HUES6 (cell line): Measurements from ENCODE around the gene DOCK9.

Experiments used
- H3K27ac ChIP-seq: 2 replicates; pipeline ENCODE4 v1.7.0; 2013; ENCODE audit warnings: low read depth, mild to moderate bottlenecking, low read length, inconsistent platforms
- H3K27me3 ChIP-seq: 2 replicates; pipeline ENCODE4 v1.6.1; 2013; ENCODE audit warnings: low read length; ENCODE audit not compliant: control insufficient read depth, insufficient read depth
- H3K36me3 ChIP-seq: 2 replicates; pipeline ENCODE4 v1.6.1; 2013; ENCODE audit warnings: low read length; ENCODE audit not compliant: control insufficient read depth, insufficient read depth
- H3K4me1 ChIP-seq: 2 replicates; pipeline ENCODE4 v1.6.1; 2013; ENCODE audit warnings: low read length; ENCODE audit not compliant: control insufficient read depth, insufficient read depth
- H3K4me3 ChIP-seq: 2 replicates; pipeline ENCODE4 v1.5.1; 2013; ENCODE audit warnings: low read depth, low read length
- H3K9ac ChIP-seq: one replicate; pipeline ENCODE4 v1.6.1; 2013; ENCODE audit warnings: mild to moderate bottlenecking, low read length
- H3K9me3 ChIP-seq: 2 replicates; pipeline ENCODE4 v1.6.1; 2013; ENCODE audit warnings: low read depth, low read length; ENCODE audit not compliant: control insufficient read depth, insufficient read depth

The DOCK9 gene

GRCh38 chr13:98977568-98978265 lies at the start of gene DOCK9:
Gene DOCK9 (minus strand): TSS chr13:98978064. CDS start chr13:98977909, 155 bp downstream.
- no peaks in the 10 kb centered on the region for H3K27me3 ChIP-seq
- no peaks in the 10 kb centered on the region for H3K9me3 ChIP-seq
- no peaks in the 10 kb centered on the region for H3K36me3 ChIP-seq
- H3K27ac ChIP-seq = no peak within 1 kb of the TSS
- peaks cover 46% of the 10 kb centered on the region for H3K4me1 ChIP-seq
- H3K9ac ChIP-seq = no peak within 1 kb of the TSS
- H3K4me3 ChIP-seq = no peak within 1 kb of the TSS

GRCh38 chr13:99027260-99027659 lies 49.4 kb upstream of the DOCK9 start:
- no peak overlapping the region for H3K9ac ChIP-seq
- no peaks in the 10 kb centered on the region for H3K27me3 ChIP-seq
- H3K27ac ChIP-seq = no peak overlapping the region
- peaks cover 3% of the 10 kb centered on the region; the same call in 1 of the 2 replicates for H3K9me3 ChIP-seq
- H3K36me3 ChIP-seq = no peaks in the 10 kb centered on the region
- H3K4me3 ChIP-seq = no peak overlapping the region
- no peaks in the 10 kb centered on the region for H3K4me1 ChIP-seq

GRCh38 chr13:99022941-99023340 lies 45.1 kb upstream of the DOCK9 start:
- no peak overlapping the region for H3K9ac ChIP-seq
- H3K4me1 ChIP-seq = no peaks in the 10 kb centered on the region
- no peak overlapping the region for H3K27ac ChIP-seq
- no peak overlapping the region for H3K4me3 ChIP-seq
- no peaks in the 10 kb centered on the region for H3K9me3 ChIP-seq
- no peaks in the 10 kb centered on the region for H3K27me3 ChIP-seq
- H3K36me3 ChIP-seq = no peaks in the 10 kb centered on the region

GRCh38 chr13:99018418-99019180 lies 40.7 kb upstream of the DOCK9 start:
- Histone ChIP-seq H3K9ac (no peak overlapping the region), H3K4me1 (no peaks in the 10 kb centered on the region; the same call in 1 of the 2 replicates), H3K36me3 (no peaks in the 10 kb centered on the region), H3K4me3 (no peak overlapping the region), H3K9me3 (no peaks in the 10 kb centered on the region), H3K27me3 (no peaks in the 10 kb centered on the region), H3K27ac (no peak overlapping the region)

GRCh38 chr13:99015606-99016490 lies 38.0 kb upstream of the DOCK9 start:
- Histone ChIP-seq H3K36me3 (no peaks in the 10 kb centered on the region), H3K4me1 (no peaks in the 10 kb centered on the region; the same call in 1 of the 2 replicates), H3K4me3 (no peak overlapping the region), H3K9ac (no peak overlapping the region), H3K27me3 (no peaks in the 10 kb centered on the region), H3K9me3 (no peaks in the 10 kb centered on the region), H3K27ac (no peak overlapping the region)

GRCh38 chr13:99014522-99014921 lies 36.7 kb upstream of the DOCK9 start:
- Histone ChIP-seq H3K27me3 (no peaks in the 10 kb centered on the region), H3K4me3 (no peak overlapping the region), H3K36me3 (no peaks in the 10 kb centered on the region), H3K27ac (no peak overlapping the region), H3K9ac (no peak overlapping the region), H3K9me3 (no peaks in the 10 kb centered on the region), H3K4me1 (no peaks in the 10 kb centered on the region; the same call in 1 of the 2 replicates)

GRCh38 chr13:99013951-99014350 lies 36.1 kb upstream of the DOCK9 start:
- Histone ChIP-seq H3K27me3 (no peaks in the 10 kb centered on the region), H3K9ac (no peak overlapping the region), H3K36me3 (no peaks in the 10 kb centered on the region), H3K4me3 (no peak overlapping the region), H3K27ac (no peak overlapping the region), H3K4me1 (no peaks in the 10 kb centered on the region; the same call in 1 of the 2 replicates), H3K9me3 (no peaks in the 10 kb centered on the region)

- Histone ChIP-seq H3K9ac (no peak overlapping the region), H3K36me3 (no peaks in the 10 kb centered on the region)
These were observed 34.7 kb upstream of the DOCK9 start for GRCh38 chr13:99012539-99012938.

GRCh38 chr13:99009987-99010551 lies 32.2 kb upstream of the DOCK9 start:
- no peak overlapping the region for H3K9ac ChIP-seq
- H3K4me3 ChIP-seq = no peak overlapping the region
- H3K27me3 ChIP-seq = no peaks in the 10 kb centered on the region
- H3K4me1 ChIP-seq = no peaks in the 10 kb centered on the region; the same call in 1 of the 2 replicates
- H3K36me3 ChIP-seq = no peaks in the 10 kb centered on the region
- H3K27ac ChIP-seq = no peak overlapping the region
- no peaks in the 10 kb centered on the region for H3K9me3 ChIP-seq

More at GRCh38 chr13:99012539-99012938, 34.7 kb upstream of the DOCK9 start:
- Histone ChIP-seq H3K27me3 (no peaks in the 10 kb centered on the region), H3K9me3 (no peaks in the 10 kb centered on the region), H3K4me3 (no peak overlapping the region), H3K4me1 (no peaks in the 10 kb centered on the region; the same call in 1 of the 2 replicates), H3K27ac (no peak overlapping the region)

- Histone ChIP-seq H3K9me3 (no peaks in the 10 kb centered on the region), H3K27ac (no peak overlapping the region), H3K27me3 (no peaks in the 10 kb centered on the region), H3K4me3 (no peak overlapping the region), H3K4me1 (no peaks in the 10 kb centered on the region), H3K9ac (no peak overlapping the region), H3K36me3 (no peaks in the 10 kb centered on the region)
These were observed 30.7 kb upstream of the DOCK9 start for GRCh38 chr13:99008577-99008976.
